ENCODE measurements around the gene BNIPL.

Gene BNIPL

GRCh38 chr1:151085953-151086559 is 49.7 kb downstream of the BNIPL start:
- TF ChIP-seq SPI1 (IDR thresholded peaks at IDR 0.05; ENCODE audit: borderline replicate concordance, low read depth) (no peak), POLR2AphosphoS5 (IDR thresholded peaks at IDR 0.05; ENCODE audit: low read depth) (no peak), CTCF (IDR thresholded peaks at IDR 0.05; ENCODE audit: insufficient read depth, low read length) (no peak), REST (IDR thresholded peaks at IDR 0.05; ENCODE audit: insufficient replicate concordance, low read depth) (no peak), GABPA (IDR thresholded peaks at IDR 0.05; ENCODE audit: low read depth) (no peak)
- Histone ChIP-seq H3K4me3 (replicated peaks; ENCODE audit: insufficient read depth, low read length) (no peak overlapping the region), H3K27me3 (ENCODE audit: insufficient read depth, poor library complexity, severe bottlenecking) (no peaks in the 10 kb centered on the region), H3K27ac (replicated peaks) (no peak overlapping the region)
- no peak for DNase-seq (ENCODE audit: low read depth in 1 of 2, low spot score in 1 of 2)

Data from HL-60 (cell line).